ENCODE data around the gene SAPCD1.
A peak's percentile ranks its signal among the peaks of the same experiment; 100 is the strongest.
"Not testable (repeated sequence)": the region's sequence is repeated elsewhere in the genome, so short reads cannot be mapped to it uniquely, and the experiment has no call there.

SAPCD1 gene

DNA sequence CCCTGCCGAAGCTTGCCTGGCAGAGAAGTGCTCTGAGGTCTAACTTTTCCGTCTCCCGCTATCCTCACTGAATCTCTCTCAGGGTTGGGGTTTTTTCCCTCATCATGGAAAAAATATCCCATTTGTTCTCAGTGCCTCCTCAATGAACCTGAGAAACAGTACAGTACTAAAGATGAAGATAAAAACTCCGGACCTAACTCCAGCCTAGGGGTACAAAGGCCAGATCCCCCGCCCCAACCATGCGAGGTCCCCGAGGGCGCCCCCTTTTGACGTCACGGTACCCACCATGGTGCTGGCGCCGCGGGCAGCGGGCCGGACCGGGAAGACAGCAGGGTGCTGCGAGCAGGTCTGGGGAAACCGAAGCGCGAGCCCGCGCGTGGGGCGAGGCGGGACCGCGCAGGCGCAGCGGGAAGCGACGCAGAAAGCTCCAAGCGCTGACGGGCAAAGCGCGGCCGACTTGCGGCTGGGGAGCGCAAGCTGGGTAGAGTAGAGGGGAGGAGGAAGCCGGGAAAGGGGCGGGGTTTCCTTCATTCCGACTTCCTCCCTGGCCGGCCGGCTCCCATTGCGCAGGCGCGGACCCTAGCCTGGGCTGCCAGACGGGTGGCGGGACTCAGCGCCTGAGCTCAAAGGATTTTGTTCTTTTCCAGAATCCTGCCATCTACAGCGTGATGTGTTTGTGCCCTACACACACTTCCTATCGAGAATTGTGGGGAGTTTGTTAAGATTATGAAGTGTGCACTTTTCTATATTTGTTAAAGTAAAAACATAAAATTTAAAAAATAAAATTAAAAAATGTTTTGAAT lies 44.2 kb downstream of the SAPCD1 start, which contains the start of gene LSM2:
LSM2 (minus strand) TSS at position 497 of the 803 bp plus-strand sequence; CDS start at position 288, 209 bp downstream.
- DNase-seq: peak; percentile 61

- DNase-seq: not testable (repeated sequence)
Measured at GRCh38 chr6:31808599-31808998, 46.1 kb downstream of the SAPCD1 start.

- no peak for DNase-seq
Measured at GRCh38 chr6:31811645-31812044, 49.2 kb downstream of the SAPCD1 start.

- DNase-seq: no peak
Measured at GRCh38 chr6:31813465-31813849, 51.0 kb downstream of the SAPCD1 start.
